NCI-H2196 (cell line): ENCODE data around the gene TXLNB.

Experiments
- DNase-seq: peaks from one replicate; lab custom pipeline; 2025; ENCODE audit not compliant: unreplicated experiment; lab: John Stamatoyannopoulos, UW

Gene TXLNB

DNA sequence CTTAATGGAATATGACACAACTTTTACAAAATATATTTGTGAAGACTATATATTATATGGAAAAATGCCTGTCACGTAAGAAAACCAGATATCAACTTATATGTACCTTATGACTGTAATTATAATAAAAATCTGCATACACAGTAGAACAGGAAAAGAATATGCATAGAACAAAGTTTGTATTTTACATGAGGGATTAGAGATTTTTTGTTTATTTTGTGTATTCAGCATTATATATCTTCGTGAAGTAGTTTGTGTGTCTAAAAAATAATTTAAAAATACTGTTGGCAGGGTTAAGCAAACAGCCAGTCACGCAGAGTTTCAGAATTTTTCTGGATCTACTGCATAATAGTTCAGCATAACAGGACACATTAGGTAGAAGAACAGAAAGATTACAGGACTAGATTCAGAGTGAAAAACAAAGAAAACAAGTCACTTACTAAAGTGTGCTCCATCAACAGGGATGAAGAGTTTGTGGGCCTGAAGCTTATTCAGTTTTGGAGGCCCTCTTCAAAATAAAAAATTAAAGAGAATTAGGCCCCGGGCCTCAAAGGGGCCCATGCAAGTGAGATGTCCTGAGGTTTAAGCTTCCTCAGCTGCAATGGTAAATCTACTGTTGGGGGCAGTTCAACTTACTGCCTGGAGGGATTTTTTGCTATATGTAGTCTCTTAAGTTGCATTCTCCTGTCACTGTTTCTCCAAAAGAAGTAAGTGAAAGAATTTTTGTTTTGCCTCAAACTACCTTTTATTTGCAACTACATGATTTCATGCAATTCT is 16.3 kb downstream of the TXLNB start:
- no peak for DNase-seq

GRCh38 chr6:139271056-139271455 is 20.7 kb downstream of the TXLNB start:
- DNase-seq: no peak

DNA sequence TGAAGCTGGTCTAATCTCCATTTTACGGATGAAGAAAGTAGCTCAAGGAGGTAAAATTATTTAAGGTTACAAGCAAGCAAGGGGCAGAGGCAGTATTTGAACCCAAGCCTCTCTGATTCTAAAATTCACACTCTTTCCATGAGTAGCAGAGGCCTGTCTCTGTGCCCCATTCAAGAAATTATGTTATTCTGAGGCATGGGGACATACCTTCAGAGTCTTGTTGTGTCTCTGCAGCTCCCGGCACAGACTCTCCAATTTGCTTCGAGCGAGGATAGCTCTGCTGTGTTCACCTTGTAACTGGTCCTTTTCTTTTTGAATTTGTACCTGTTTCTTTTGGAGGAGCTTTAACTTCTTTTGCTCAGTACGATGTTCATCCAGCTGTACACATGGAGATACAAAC is 21.5 kb downstream of the TXLNB start:
- no peak for DNase-seq

DNA sequence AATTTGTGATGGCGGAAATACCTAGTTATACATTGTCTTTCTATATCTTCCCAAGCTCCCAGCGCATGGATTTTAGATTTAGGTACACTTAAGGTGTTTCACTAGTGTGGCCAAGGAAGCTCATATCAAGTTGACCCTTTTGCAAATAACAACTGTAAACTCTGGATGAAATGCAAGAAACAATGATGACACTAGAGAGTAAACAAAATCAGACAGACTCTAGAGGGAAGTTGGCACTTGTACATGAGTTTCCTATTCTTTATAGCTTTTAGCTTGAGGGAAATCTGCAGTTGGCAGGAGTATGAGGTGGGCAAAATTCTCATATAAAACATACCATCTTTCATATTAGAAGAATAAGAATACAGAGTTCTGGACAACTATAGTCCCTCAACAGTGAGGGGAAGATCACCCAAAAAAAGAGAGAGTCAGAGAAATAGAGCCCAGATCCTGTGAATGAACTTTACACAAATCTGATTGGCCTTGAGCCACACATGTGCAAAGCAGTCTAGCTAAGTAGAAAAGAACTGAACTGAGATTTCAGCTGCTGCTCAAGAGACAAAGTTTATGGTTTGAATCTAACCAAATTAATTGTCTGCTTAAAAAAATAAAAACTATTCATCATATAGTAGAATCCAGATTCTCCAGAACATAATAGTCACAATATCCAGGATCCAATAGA is 26.1 kb downstream of the TXLNB start:
- DNase-seq: peak; percentile 6

DNA sequence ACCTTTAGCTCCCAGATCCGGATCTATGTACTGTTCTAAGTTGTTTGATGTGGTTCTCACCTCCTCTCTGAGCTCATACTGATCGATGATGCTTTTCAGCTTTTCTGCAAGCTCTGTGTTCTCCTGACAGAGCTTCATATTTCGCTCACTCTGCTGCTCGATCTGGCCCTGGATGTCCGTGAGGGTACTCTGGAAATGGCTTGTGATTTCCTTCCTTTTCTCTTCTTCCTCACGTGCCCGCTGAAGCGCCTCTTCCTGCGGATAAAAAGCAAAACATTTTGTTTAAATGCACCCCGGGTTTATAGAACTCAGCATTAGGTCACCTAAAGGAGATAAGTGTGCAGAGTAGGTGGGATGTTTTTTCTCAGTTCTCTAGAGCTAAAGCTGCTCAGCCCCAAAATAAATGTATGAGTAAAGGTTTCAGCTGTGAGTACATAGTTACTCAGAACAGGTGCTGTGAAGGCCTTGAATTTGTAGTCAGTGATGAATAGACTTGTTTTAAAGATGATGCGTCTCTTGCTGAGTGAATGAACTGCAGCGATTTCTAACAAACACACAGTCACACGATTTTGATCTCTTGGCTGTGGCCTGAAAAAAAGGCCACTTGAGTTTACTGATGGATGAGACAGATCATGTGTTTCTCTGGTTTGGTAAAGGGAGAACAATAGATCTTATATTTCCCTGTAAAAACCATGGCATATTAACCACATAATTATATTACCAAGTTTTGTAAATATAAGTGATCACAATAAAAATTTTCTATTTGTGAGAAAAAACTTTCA is 29.1 kb downstream of the TXLNB start:
- no peak for DNase-seq

DNA sequence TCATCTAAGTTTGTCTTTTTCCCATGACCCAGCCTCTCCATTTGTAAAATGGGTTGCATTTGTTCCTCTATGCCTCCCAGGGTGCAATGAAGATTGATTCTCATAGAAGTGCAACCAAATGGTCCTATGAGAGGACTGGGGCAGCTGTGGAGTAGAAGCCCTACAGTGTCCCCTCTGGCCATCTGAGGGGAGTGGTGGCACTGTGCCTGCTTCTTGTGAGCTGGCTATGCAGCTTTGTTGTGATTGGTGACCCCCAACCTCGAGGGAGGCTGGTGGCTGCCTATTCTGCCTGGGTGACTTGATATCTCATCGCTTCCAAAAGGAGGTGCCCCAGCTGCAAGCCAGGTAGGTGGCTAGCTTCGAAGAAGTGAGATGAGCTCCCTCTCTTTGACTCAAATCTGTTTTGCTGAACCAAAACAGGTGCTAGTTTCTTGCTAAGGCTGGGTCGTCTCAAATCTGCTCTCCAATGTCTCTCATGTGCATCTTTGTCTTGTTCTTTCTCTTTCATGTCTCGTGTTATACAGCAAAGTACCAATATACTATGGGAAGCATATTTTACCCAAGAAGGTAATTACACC is 33.9 kb downstream of the TXLNB start:
- DNase-seq: no peak

DNA sequence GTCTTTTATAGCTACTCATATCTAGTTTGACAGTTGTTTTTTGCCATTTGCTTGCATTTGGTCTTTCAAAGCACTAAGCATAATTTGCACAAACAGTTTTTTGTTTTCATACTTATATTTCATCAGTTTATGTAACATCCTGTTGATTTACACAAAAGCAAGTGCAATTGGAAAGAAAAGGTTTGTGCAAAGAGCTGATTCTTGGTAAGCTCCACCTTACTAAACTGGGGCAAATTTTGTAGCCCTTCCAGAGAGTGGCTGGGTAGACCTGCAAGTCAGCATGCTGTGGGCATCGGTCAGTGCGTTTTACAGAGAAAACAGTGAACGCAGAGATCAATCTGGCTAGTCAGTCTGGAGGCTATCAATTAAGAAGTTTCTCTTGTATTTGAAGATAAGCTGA is 34.5 kb downstream of the TXLNB start:
- no peak for DNase-seq

GRCh38 chr6:139256087-139256486 is 35.7 kb downstream of the TXLNB start:
- DNase-seq: no peak

GRCh38 chr6:139254196-139254595 is 37.6 kb downstream of the TXLNB start:
- DNase-seq: no peak

- no peak for DNase-seq
Observed at GRCh38 chr6:139253656-139254055, 38.1 kb downstream of the TXLNB start.

GRCh38 chr6:139251691-139252390 is 40.0 kb downstream of the TXLNB start:
- no peak for DNase-seq

- no peak for DNase-seq
Observed at GRCh38 chr6:139251045-139251690, 40.6 kb downstream of the TXLNB start.

GRCh38 chr6:139250296-139251044 is 41.3 kb downstream of the TXLNB start:
- peak; percentile 36 for DNase-seq

DNA sequence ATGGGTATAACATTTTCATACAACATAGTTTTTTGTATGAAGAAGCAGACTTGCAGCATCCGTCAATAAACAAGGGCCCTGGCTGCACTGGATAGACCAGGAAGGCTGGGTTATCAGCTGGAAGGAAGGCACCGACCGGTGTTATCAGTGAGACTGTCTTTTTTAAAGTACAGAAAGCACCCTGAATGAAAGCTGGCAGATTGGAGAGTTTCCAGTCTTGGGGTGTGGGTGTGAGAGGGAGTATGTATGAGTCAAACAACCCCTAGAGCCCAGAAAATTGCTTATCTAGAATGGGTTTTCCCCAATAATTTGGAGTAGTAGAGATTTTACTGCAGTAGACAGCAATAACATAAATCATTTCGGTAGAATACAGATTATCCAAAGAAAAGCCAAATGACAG is 42.4 kb downstream of the TXLNB start:
- no peak for DNase-seq

- no peak for DNase-seq
Observed at GRCh38 chr6:139248911-139249310, 42.9 kb downstream of the TXLNB start.

GRCh38 chr6:139247618-139248017 is 44.2 kb downstream of the TXLNB start:
- no peak for DNase-seq

DNA sequence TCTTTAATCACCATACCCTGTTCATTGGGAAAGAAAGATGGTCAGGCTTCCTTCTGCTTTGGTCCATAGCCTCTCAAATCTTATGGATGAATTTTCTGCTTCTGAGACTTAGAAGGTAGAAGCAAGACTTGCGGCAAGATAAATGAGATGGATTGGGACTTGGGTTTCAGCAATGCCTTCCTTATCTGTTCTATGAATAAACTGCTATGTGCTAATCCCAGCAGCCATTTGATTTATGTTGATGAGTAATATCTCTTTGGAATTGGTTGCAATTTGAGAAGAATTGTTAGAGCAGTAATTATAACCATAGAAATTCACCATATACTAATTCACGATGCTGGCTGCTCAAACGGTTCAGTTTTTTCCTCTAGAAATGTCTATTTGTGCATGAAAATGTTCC is 48.3 kb downstream of the TXLNB start:
- DNase-seq: no peak

DNA sequence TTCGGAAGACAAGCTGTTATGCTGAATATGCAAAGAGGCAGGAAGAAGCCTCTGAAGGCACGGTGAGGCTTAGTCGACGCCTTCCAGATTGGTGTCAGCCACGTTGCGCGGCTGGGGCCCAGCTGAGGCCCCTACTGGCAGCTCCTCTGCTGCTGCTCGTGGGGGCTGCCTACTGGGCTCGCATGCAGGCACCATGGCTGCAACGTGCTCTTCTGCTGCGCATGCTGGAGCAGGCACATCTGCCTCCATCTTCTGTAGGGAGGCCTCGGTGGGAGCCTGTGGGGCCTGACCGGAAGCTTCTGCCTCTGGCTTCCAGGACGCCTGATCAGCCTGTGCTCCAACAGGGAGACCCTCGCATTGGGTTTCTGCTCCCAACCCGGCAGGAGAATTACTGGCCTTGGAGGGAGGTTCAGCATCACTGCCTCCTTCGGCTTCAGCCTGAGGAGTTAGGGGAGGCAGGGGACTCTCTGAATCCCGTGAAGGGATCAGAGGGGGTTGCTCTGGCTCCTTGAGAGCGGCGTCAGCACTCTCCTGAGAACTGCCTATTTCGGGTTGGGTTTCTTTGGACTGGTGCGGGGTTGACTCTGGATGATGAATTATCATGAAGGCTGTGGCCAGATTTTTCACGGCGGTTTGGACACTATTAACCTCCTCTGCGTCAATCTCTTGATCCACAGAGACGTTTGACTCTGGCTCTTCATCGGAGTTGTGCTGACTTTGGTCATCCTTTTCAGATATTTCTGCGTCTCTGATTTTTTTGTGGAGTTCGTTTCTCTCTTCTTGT is 49.1 kb downstream of the TXLNB start:
- no peak for DNase-seq
